Measurements from ENCODE around the gene IGF1R. TPM values are rescaled to one million over a fixed set of nuclear protein-coding genes. Genes with fewer than 3 reads are reported as not detected.
"Not testable (repeated sequence)": the region's sequence is repeated elsewhere in the genome, so short reads cannot be mapped to it uniquely, and the experiment has no call there.

The IGF1R gene
- polyA plus RNA-seq, 1 experiment, result 21.6 TPM

DNA sequence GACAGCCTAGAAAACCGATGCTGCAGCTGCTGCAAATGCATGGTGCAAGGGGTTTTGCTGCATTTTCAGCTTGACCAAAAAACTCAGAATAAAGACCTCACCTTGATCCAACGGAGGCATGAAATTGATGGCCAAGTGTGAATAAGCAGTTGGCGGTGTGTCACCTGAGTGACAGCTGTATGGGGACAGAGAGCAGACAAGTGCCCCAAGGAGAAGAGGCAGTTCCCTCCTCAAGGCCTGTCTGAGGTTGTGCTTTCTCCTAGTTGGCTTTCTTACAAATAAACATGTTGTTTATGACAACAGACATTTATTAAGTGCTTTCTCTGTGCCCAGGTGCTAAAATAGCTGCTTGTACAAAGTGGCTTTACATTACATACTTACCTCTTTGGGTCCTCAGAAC, 349.0 kb downstream of the IGF1R start:
- CTCF ChIA-PET, result no interaction called here
- Histone ChIP-seq H3K4me3 (ENCODE audit: low read depth, low read length) (no peak overlapping the region), H3K27ac (ENCODE audit: low read depth, low read length) (no peak overlapping the region), H3K27me3 (ENCODE audit: control insufficient read depth, insufficient read depth, low read length) (peaks cover 11% of the 10 kb centered on the region), H3K9me3 (ENCODE audit: control insufficient read depth, insufficient read depth, low read length) (peaks cover 7% of the 10 kb centered on the region; the same call in 1 of the 2 replicates)
- TF ChIP-seq, protein P1, sequence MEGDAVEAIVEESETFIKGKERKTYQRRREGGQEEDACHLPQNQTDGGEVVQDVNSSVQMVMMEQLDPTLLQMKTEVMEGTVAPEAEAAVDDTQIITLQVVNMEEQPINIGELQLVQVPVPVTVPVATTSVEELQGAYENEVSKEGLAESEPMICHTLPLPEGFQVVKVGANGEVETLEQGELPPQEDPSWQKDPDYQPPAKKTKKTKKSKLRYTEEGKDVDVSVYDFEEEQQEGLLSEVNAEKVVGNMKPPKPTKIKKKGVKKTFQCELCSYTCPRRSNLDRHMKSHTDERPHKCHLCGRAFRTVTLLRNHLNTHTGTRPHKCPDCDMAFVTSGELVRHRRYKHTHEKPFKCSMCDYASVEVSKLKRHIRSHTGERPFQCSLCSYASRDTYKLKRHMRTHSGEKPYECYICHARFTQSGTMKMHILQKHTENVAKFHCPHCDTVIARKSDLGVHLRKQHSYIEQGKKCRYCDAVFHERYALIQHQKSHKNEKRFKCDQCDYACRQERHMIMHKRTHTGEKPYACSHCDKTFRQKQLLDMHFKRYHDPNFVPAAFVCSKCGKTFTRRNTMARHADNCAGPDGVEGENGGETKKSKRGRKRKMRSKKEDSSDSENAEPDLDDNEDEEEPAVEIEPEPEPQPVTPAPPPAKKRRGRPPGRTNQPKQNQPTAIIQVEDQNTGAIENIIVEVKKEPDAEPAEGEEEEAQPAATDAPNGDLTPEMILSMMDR (IDR thresholded peaks at IDR 0.05; ENCODE audit: low read depth, low read length), result no peak
- no peak for DNase-seq (ENCODE audit: low read depth, low spot score)
- POLR2A ChIA-PET, result no interaction called here

DNA sequence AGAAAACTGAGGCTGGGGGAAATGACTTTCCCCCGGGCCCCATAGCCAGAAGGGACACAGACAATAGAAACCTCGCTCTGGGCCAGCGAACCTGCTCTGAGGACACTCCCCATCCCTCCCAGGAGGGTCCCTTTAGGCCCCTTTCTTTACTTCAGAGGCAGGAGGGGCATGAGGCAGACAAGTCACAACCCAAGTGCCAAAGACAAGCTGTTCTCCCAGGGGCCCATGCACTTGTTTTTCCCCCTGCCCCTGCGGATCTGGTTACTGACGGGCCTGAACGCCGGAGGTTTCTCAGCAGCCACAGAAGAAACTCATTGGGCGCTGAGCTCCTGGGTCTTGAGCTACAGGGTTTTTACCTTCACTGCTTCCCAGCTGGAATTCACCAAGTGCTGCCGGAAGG, 349.4 kb downstream of the IGF1R start:
- Histone ChIP-seq H3K27me3 (ENCODE audit: control insufficient read depth, insufficient read depth, low read length) (peaks cover 11% of the 10 kb centered on the region), H3K27ac (ENCODE audit: low read depth, low read length) (no peak overlapping the region), H3K9me3 (ENCODE audit: control insufficient read depth, insufficient read depth, low read length) (peaks cover 7% of the 10 kb centered on the region; the same call in 1 of the 2 replicates), H3K4me3 (ENCODE audit: low read depth, low read length) (no peak overlapping the region)
- POLR2A ChIA-PET, result no interaction called here
- TF ChIP-seq, protein P1 (IDR thresholded peaks at IDR 0.05; ENCODE audit: low read depth, low read length), result no peak
- CTCF ChIA-PET, result no interaction called here
- DNase-seq (ENCODE audit: low read depth, low spot score), result no peak

DNA sequence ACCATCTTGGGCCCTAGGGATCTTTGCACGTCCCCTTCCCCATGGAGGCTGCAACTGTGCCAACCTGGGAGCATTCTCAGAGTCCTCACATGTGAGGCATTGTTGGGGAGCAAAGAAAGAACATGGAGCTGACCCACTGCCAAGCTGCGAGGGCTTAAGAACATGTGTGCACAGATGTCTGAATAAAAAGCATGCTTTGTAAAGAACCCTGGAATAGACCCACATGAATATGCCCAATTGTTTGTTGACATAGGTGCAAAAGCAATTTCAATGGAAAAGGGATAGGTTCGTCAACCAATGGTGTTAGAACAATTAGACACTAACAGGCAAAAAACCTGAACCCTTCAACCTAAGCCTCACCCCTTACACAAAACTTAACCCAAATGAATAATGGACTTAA, 349.9 kb downstream of the IGF1R start:
- H3K27ac ChIP-seq (ENCODE audit: low read depth, low read length), result no peak overlapping the region
- peaks cover 11% of the 10 kb centered on the region for H3K27me3 ChIP-seq (ENCODE audit: control insufficient read depth, insufficient read depth, low read length)
- DNase-seq (ENCODE audit: low read depth, low spot score), result no peak
- H3K9me3 ChIP-seq (ENCODE audit: control insufficient read depth, insufficient read depth, low read length), result peaks cover 7% of the 10 kb centered on the region; the same call in 1 of the 2 replicates
- CTCF ChIA-PET, result no interaction called here
- POLR2A ChIA-PET, result no interaction called here
- TF ChIP-seq, protein P1 (IDR thresholded peaks at IDR 0.05; ENCODE audit: low read depth, low read length), result no peak
- no peak overlapping the region for H3K4me3 ChIP-seq (ENCODE audit: low read depth, low read length)

DNA sequence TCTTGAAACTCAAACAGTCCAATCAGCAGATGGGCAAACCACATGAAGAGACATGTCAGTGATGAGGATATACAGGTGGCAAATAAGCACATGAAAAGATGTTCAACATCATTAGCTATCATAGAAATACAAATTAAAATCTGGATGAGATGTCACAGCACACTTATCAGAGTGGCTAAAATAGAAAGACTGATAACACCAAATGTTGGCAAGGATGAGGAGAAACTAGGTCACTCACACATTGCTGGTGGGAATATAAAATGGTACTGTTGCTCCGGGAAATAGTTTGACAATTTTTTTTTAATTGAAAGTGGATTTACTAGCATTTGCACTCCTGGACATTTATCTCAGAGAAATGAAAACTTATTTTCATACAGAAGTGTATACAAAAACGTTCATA, 350.9 kb downstream of the IGF1R start:
- CTCF ChIA-PET, result no interaction called here

DNA sequence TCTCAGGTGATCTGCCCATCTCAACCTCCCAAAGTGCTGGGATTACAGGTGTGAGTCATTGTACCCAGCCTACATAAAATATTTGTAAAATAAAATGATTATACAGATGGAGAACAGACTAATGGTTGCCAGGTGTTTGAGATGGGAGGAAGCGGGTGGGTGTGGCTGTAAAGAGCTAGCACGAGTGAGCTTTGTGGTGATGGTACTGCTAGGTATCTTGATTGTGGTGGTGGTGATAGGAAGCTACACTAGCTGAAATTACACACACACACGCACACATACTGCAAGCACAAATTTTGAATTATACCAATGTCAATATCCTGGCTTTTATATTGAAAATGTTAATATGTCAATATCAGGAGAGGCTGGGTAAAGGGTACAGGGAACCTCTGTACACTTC, 353.9 kb downstream of the IGF1R start:
- no peak overlapping the region for H3K4me3 ChIP-seq (ENCODE audit: low read depth, low read length)
- CTCF ChIA-PET, result no interaction called here
- H3K27me3 ChIP-seq (ENCODE audit: control insufficient read depth, insufficient read depth, low read length), result peaks cover 6% of the 10 kb centered on the region
- peaks cover 7% of the 10 kb centered on the region; the same call in 1 of the 2 replicates for H3K9me3 ChIP-seq (ENCODE audit: control insufficient read depth, insufficient read depth, low read length)
- H3K27ac ChIP-seq (ENCODE audit: low read depth, low read length), result no peak overlapping the region
- POLR2A ChIA-PET, result no interaction called here
- DNase-seq (ENCODE audit: low read depth, low spot score), result no peak
- TF ChIP-seq, protein P1 (IDR thresholded peaks at IDR 0.05; ENCODE audit: low read depth, low read length), result no peak

More for the DNA sequence above, 350.9 kb downstream of the IGF1R start:
- H3K27ac ChIP-seq (ENCODE audit: low read depth, low read length), result no peak overlapping the region
- POLR2A ChIA-PET, result no interaction called here
- peaks cover 11% of the 10 kb centered on the region for H3K27me3 ChIP-seq (ENCODE audit: control insufficient read depth, insufficient read depth, low read length)
- TF ChIP-seq, protein P1 (IDR thresholded peaks at IDR 0.05; ENCODE audit: low read depth, low read length), result no peak
- no peak for DNase-seq (ENCODE audit: low read depth, low spot score)
- peaks cover 7% of the 10 kb centered on the region; the same call in 1 of the 2 replicates for H3K9me3 ChIP-seq (ENCODE audit: control insufficient read depth, insufficient read depth, low read length)
- no peak overlapping the region for H3K4me3 ChIP-seq (ENCODE audit: low read depth, low read length)

DNA sequence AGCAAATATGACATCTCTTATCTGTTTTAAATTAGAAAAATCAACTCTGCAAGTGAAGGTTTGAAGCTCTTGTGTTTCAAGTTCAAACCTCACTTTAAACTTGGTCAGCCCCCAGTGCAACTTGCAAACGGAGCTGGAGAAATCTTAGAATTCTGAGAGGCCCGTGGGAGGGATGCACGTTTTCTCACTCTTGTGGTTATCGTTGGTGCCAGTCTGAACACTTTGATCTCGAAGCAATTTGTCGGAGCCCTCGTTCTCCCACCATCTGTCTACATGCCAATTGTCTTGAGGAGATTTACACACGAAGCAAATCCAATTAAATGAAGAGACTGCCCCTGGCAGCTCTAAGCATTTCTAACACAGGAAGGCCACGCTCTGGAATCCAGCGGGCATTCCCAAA, 355.0 kb downstream of the IGF1R start:
- H3K4me3 ChIP-seq (ENCODE audit: low read depth, low read length); H3K27me3 ChIP-seq (ENCODE audit: control insufficient read depth, insufficient read depth, low read length); CTCF ChIA-PET; DNase-seq (ENCODE audit: low read depth, low spot score); H3K27ac ChIP-seq (ENCODE audit: low read depth, low read length): not testable (repeated sequence)
- peaks cover 11% of the 10 kb centered on the region; the same call in 1 of the 2 replicates for H3K9me3 ChIP-seq (ENCODE audit: control insufficient read depth, insufficient read depth, low read length)
- POLR2A ChIA-PET, result interaction anchor here (0.7 kb wide), 1 partner anchor 9 kb away, joined by 3 read pairs; no protein-coding TSS in a partner anchor

DNA sequence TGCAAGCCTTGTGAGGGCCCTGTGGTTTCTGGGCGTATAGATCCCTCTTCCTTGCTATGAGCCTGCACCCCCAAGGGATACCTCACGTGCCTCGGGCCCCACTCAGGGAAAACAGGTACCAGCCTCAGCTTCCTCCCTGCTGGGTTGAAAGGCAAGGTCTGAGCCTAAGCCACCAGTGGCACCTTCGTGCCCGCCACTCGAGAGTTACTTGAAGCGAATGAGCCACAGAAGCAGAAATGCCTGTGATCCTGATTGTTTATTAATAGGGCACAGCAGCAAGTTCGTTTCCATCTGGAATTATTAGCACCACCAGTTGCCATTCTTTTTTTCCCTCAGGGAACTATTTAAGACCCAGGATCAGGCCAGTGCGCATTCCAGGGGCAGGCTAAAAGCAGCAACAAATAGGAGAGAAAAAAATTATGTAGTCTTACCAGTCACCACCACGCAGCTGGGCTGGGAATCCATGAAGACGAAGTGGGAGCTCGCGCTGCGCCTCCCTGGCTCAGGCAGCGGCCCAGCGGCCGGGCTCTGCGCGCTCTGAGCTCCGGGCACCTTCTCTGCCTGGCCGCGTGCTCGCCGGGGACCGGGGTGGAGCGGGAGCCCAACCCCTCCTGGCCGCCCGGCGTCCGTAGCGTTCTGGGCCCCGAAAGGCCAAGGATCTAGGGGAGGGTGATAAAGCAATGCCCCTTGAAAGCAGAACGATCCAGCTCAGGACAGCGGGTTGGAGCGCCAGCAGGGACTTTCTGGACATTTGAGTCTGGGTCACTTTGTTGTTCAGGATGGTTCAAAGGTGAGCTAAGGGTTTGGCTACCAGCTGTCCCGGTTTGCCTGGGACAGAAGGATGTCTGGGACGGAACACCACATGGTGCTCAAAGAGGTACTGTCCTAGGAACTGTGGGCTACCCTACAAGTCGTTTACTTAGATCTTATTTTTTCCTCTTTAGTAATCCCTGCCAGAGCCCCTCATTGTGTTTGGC, 356.9 kb downstream of the IGF1R start:
- not testable (repeated sequence) for H3K27ac ChIP-seq (ENCODE audit: low read depth, low read length); H3K4me3 ChIP-seq (ENCODE audit: low read depth, low read length); H3K27me3 ChIP-seq (ENCODE audit: control insufficient read depth, insufficient read depth, low read length); DNase-seq (ENCODE audit: low read depth, low spot score); H3K9me3 ChIP-seq (ENCODE audit: control insufficient read depth, insufficient read depth, low read length)
- CTCF ChIA-PET, result interaction anchor here (0.7 kb wide), 1 partner anchor 538 kb away, joined by 3 read pairs; no protein-coding TSS in a partner anchor
- POLR2A ChIA-PET, result interaction anchor here (0.7 kb wide), 1 partner anchor 9 kb away, joined by 3 read pairs; no protein-coding TSS in a partner anchor

All from AG04450 (cell line).